ENCODE data around the gene METRN.

The METRN gene

DNA sequence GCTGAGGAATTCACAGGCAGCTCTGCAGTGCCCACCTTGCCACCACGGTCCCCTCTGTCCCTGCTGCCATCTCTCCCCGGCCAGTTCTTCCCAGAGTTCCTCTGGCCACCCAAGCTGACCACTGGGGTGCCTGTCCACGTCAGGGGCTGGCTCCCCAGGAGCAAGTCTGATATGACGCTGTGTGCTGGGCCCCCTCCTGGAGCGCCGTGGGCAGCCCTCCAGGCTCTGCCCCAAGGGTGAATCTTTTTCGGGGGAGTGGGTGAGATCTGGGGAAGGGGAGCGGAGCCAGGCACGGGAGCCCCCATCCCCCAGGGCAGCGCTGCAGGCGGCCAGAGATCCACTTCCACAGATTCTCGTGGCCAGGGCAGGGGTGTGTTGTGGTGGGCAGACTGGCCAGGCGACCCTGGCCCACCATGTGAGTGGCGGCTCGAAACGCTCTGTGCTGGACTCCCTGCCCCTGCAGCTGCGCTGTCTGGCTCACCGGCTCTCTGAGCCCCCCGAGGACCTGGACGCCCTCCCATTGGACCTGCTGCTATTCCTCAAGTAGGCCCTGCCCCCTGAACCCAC lies 49.3 kb downstream of the METRN start:
- TF ChIP-seq ESRRG (CRISPR knock-in tag; IDR thresholded peaks at IDR 0.05) (no peak), PATZ1 (CRISPR knock-in tag; IDR thresholded peaks at IDR 0.05; ENCODE audit: borderline replicate concordance) (no peak), CSDC2 (CRISPR knock-in tag; IDR thresholded peaks at IDR 0.05) (no peak), OSR1 (CRISPR knock-in tag; IDR thresholded peaks at IDR 0.05) (no peak), BACH2 (CRISPR knock-in tag; IDR thresholded peaks at IDR 0.05; ENCODE audit: borderline replicate concordance) (no peak), ZC3H10 (CRISPR knock-in tag; IDR thresholded peaks at IDR 0.05) (no peak), ARNTL (CRISPR knock-in tag; IDR thresholded peaks at IDR 0.05; ENCODE audit: borderline replicate concordance, low read depth) (no peak), SNAI2 (CRISPR knock-in tag; IDR thresholded peaks at IDR 0.05) (no peak), TOX (CRISPR knock-in tag; IDR thresholded peaks at IDR 0.05; ENCODE audit: borderline replicate concordance) (no peak), GLIS3 (CRISPR knock-in tag; IDR thresholded peaks at IDR 0.05) (no peak), ZFP3 (CRISPR knock-in tag; IDR thresholded peaks at IDR 0.05) (no peak), ZNF565 (CRISPR knock-in tag; conservative IDR thresholded peaks at IDR 0.05; ENCODE audit: low read depth) (no peak), ZNF70 (CRISPR knock-in tag; IDR thresholded peaks at IDR 0.05) (no peak)
- no peak; the same call in 2 of the 3 replicates for ATAC-seq

GRCh38 chr16:764848-765487 lies 50.0 kb downstream of the METRN start:
- ATAC-seq = no peak
- TF ChIP-seq GLIS3 (CRISPR knock-in tag; IDR thresholded peaks at IDR 0.05) (no peak), BACH2 (CRISPR knock-in tag; IDR thresholded peaks at IDR 0.05; ENCODE audit: borderline replicate concordance) (no peak), SNAI2 (CRISPR knock-in tag; IDR thresholded peaks at IDR 0.05) (no peak), ZC3H10 (CRISPR knock-in tag; IDR thresholded peaks at IDR 0.05) (no peak), ZFP3 (CRISPR knock-in tag; IDR thresholded peaks at IDR 0.05) (no peak), PATZ1 (CRISPR knock-in tag; IDR thresholded peaks at IDR 0.05; ENCODE audit: borderline replicate concordance) (no peak), ZNF565 (CRISPR knock-in tag; conservative IDR thresholded peaks at IDR 0.05; ENCODE audit: low read depth) (no peak), ARNTL (CRISPR knock-in tag; IDR thresholded peaks at IDR 0.05; ENCODE audit: borderline replicate concordance, low read depth) (no peak), ZFP30 (CRISPR knock-in tag; IDR thresholded peaks at IDR 0.05) (no peak)
- TF ChIP-seq, protein P1, sequence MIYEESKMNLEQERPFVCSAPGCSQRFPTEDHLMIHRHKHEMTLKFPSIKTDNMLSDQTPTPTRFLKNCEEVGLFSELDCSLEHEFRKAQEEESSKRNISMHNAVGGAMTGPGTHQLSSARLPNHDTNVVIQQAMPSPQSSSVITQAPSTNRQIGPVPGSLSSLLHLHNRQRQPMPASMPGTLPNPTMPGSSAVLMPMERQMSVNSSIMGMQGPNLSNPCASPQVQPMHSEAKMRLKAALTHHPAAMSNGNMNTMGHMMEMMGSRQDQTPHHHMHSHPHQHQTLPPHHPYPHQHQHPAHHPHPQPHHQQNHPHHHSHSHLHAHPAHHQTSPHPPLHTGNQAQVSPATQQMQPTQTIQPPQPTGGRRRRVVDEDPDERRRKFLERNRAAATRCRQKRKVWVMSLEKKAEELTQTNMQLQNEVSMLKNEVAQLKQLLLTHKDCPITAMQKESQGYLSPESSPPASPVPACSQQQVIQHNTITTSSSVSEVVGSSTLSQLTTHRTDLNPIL (CRISPR knock-in tag; IDR thresholded peaks at IDR 0.05; ENCODE audit: low read depth) = no peak
- TF ChIP-seq, protein P2, sequence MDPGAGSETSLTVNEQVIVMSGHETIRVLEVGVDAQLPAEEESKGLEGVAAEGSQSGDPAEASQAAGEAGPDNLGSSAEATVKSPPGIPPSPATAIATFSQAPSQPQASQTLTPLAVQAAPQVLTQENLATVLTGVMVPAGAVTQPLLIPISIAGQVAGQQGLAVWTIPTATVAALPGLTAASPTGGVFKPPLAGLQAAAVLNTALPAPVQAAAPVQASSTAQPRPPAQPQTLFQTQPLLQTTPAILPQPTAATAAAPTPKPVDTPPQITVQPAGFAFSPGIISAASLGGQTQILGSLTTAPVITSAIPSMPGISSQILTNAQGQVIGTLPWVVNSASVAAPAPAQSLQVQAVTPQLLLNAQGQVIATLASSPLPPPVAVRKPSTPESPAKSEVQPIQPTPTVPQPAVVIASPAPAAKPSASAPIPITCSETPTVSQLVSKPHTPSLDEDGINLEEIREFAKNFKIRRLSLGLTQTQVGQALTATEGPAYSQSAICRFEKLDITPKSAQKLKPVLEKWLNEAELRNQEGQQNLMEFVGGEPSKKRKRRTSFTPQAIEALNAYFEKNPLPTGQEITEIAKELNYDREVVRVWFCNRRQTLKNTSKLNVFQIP (CRISPR knock-in tag; IDR thresholded peaks at IDR 0.05; ENCODE audit: borderline replicate concordance, low read depth) = no peak

GRCh38 chr16:765488-765865 lies 50.6 kb downstream of the METRN start:
- TF ChIP-seq OSR1 (CRISPR knock-in tag; IDR thresholded peaks at IDR 0.05) (no peak), CSRNP3 (CRISPR knock-in tag; IDR thresholded peaks at IDR 0.05) (no peak), GLIS3 (CRISPR knock-in tag; IDR thresholded peaks at IDR 0.05) (no peak), ISL1 (CRISPR knock-in tag; IDR thresholded peaks at IDR 0.05) (no peak), ZNF565 (CRISPR knock-in tag; conservative IDR thresholded peaks at IDR 0.05; ENCODE audit: low read depth) (no peak), RARB (CRISPR knock-in tag; IDR thresholded peaks at IDR 0.05) (no peak), ZFP30 (CRISPR knock-in tag; IDR thresholded peaks at IDR 0.05) (no peak), PPARA (CRISPR knock-in tag; IDR thresholded peaks at IDR 0.05; ENCODE audit: borderline replicate concordance) (no peak), BACH2 (CRISPR knock-in tag; IDR thresholded peaks at IDR 0.05; ENCODE audit: borderline replicate concordance) (no peak), ARNTL (CRISPR knock-in tag; IDR thresholded peaks at IDR 0.05; ENCODE audit: borderline replicate concordance, low read depth) (no peak), CSDC2 (CRISPR knock-in tag; IDR thresholded peaks at IDR 0.05) (no peak)
- TF ChIP-seq, protein P1 (CRISPR knock-in tag; IDR thresholded peaks at IDR 0.05; ENCODE audit: low read depth) = no peak
- TF ChIP-seq, protein P2 (CRISPR knock-in tag; IDR thresholded peaks at IDR 0.05; ENCODE audit: borderline replicate concordance, low read depth) = no peak
- no peak for ATAC-seq
